Kidney (tissue), 14 donors: Measurements from ENCODE around the gene GLIPR2. TPM values are rescaled to one million over a fixed set of nuclear protein-coding genes. Genes with fewer than 3 reads are reported as not detected.
A peak's percentile ranks its signal among the peaks of the same experiment; 100 is the strongest.

Source experiments
- DNase-seq, 5 donors: peaks; one replicate each; pipeline ENCODE4 v3.0.0-alpha.2; 2013 to 2020
- FAIRE-seq: peaks from 2 replicates; lab custom pipeline; 2012; peaks lifted over from hg19 to GRCh38; lab: Jason Lieb, UNC
- H3K27ac ChIP-seq, 2 donors: one replicate each; pipeline ENCODE4 v1.7.0; 2013; ENCODE audit warnings: low read depth in 2 of 2, low read length in 2 of 2, inconsistent platforms in 1 of 2
- H3K27me3 ChIP-seq: one replicate; pipeline ENCODE4 v1.7.1; 2013; ENCODE audit warnings: low read length, inconsistent platforms; ENCODE audit not compliant: control insufficient read depth, insufficient read depth
- H3K36me3 ChIP-seq, 3 donors: one replicate each; pipeline versions ENCODE4 v1.7.0 to v1.7.1; 2013; ENCODE audit warnings: low read length in 3 of 3, control low read depth in 1 of 3, inconsistent platforms in 1 of 3; ENCODE audit not compliant: insufficient read depth in 3 of 3, control insufficient read depth in 2 of 3
- H3K4me1 ChIP-seq, 3 donors: one replicate each; pipeline versions ENCODE4 v1.7.0 to v1.7.1; 2013; ENCODE audit warnings: low read length in 3 of 3, inconsistent platforms in 1 of 3, low read depth in 1 of 3; ENCODE audit not compliant: control insufficient read depth in 2 of 3, insufficient read depth in 2 of 3
- H3K4me3 ChIP-seq, 3 donors: one replicate each; pipeline versions ENCODE4 v1.7.0 to v1.8.1; 2013; ENCODE audit warnings: low read length in 3 of 3, control low read depth in 1 of 3, inconsistent platforms in 1 of 3
- H3K9ac ChIP-seq, 3 donors: one replicate each; pipeline versions ENCODE4 v1.7.0 to v1.7.1; 2013; ENCODE audit warnings: low read length in 3 of 3, control low read depth in 1 of 3, inconsistent platforms in 1 of 3
- H3K9me3 ChIP-seq, 3 donors: one replicate each; pipeline versions ENCODE4 v1.7.0 to v1.7.1; 2013; ENCODE audit warnings: low read length in 3 of 3, control low read depth in 1 of 3, inconsistent platforms in 1 of 3; ENCODE audit not compliant: control insufficient read depth in 2 of 3, insufficient read depth in 1 of 3
- CTCF ChIP-seq: IDR thresholded peaks from 3 replicates; pipeline ENCODE4 v1.5.1; 2012; ENCODE audit warnings: mild to moderate bottlenecking, moderate library complexity, borderline replicate concordance; ENCODE audit not compliant: insufficient read depth; ENCODE audit errors: extremely low read depth
- intact Hi-C: fragments of 100-400 bp; cut with DNase I; formaldehyde crosslinking; loops from one replicate; pipeline ENCODE4 v1.11.1; 2022
- polyA plus RNA-seq: library from polyadenylated mRNA; stranded (reverse); fragments of 350-450 nt; fragmentation: Illumina TruSeq; extraction: RNeasy Lipid Tissue Mini Kit (QIAGEN cat#74804); gene quantifications from one replicate; pipeline ENCODE4 v1.2.3, GENCODE V29; 2014; ENCODE audit warnings: low read depth, low replicate concordance; ENCODE audit not compliant: insufficient read depth
- total RNA-seq: library from RNA; stranded (reverse); fragmentation: NEBNext Ultra II Directional; extraction: Animal tissue kit (Norgen Biotek cat#: 25700); gene quantifications from one replicate; pipeline ENCODE4 v1.2.1, GENCODE V29; 2021
- donor health status: control.
- donor health status: control.
- donor health status: control.
- donor health status: control.
- donor health status: control.
- donor health status: DM: yes; HTN: yes; CAD: no.
- donor health status: Normal renal cell carcinoma (clear cell type).

Gene GLIPR2
- total and polyA plus RNA-seq, 2 donors from 2014 or later = 8.3 to 19.6 TPM

GRCh38 chr9:36194326-36195000 lies 57.9 kb downstream of the GLIPR2 start:
- FAIRE-seq (no peak), DNase-seq (peak in 3 of 5 donors; percentile 28 to 61 (median 48))
- Histone ChIP-seq H3K27ac (no peak overlapping the region), H3K27me3 (no peaks in the 10 kb centered on the region), H3K4me1 (peaks cover 12 to 25% (median 15%) of the 10 kb centered on the region in 3 donors), H3K36me3 (peaks cover 2 to 10% (median 4%) of the 10 kb centered on the region in 3 donors), H3K4me3 (no peak overlapping the region), H3K9ac (no peak overlapping the region), H3K9me3 (no peaks in the 10 kb centered on the region)
- no peak for TF ChIP-seq CTCF
- intact Hi-C loops = no loop called here

- H3K9me3 ChIP-seq = no peaks in the 10 kb centered on the region
- peaks cover 0 to 16% (median 13%) of the 10 kb centered on the region in 3 donors for H3K4me1 ChIP-seq
- H3K27ac ChIP-seq = no peak overlapping the region
- no peak overlapping the region for H3K9ac ChIP-seq
- intact Hi-C loops = no loop called here
- H3K27me3 ChIP-seq = no peaks in the 10 kb centered on the region
- DNase-seq (no peak), FAIRE-seq (no peak)
- H3K4me3 ChIP-seq = no peak overlapping the region
- peaks cover 18 to 73% (median 59%) of the 10 kb centered on the region in 3 donors for H3K36me3 ChIP-seq
- peak; percentile 22 for TF ChIP-seq CTCF
Measured at GRCh38 chr9:36204906-36205547, 68.5 kb downstream of the GLIPR2 start.

GRCh38 chr9:36207016-36207415 lies 70.5 kb downstream of the GLIPR2 start:
- FAIRE-seq = no peak

More at GRCh38 chr9:36207016-36207415, 70.5 kb downstream of the GLIPR2 start:
- no peak for TF ChIP-seq CTCF
- Histone ChIP-seq H3K4me3 (no peak overlapping the region), H3K36me3 (peaks cover 12 to 83% (median 64%) of the 10 kb centered on the region in 3 donors), H3K27me3 (no peaks in the 10 kb centered on the region), H3K9me3 (no peaks in the 10 kb centered on the region), H3K27ac (peak overlapping the region; percentile 33 to 70), H3K9ac (peak overlapping the region in 2 of 3 donors; percentile 10 to 28), H3K4me1 (peaks cover 0 to 22% (median 21%) of the 10 kb centered on the region in 3 donors)
- intact Hi-C loops = no loop called here
- no peak for DNase-seq
